Activated CD8-positive, alpha-beta memory T cell treated with anti-CD3 and anti-CD28 coated beads, Interleukin-2, amount 10 ng/mL, durations not matched to agents 7 days and 5 days (primary cell): Measurements from ENCODE around the gene PARP9. TPM values are rescaled to one million over a fixed set of nuclear protein-coding genes. Genes with fewer than 3 reads are reported as not detected.

Experiments used
- ATAC-seq: fragments of 150-1000 bp; cut with Tn5 transposase; one replicate; pipeline ENCODE4 v1.10.0; 2021; ENCODE audit warnings: moderate library complexity
- CTCF ChIA-PET: fragments of 350-600 bp; sonication (Branson Sonifier 250); formaldehyde crosslinking; loops from one replicate; lab custom pipeline; 2021; ENCODE audit warnings: antibody characterized with exemption; lab: Charles Lee
- DNase-seq: peaks from one replicate; pipeline ENCODE4 v3.0.0-alpha.2; 2020
- H3K27ac Mint-ChIP-seq: one replicate; pipeline ENCODE4 v1.8.0; 2021; ENCODE audit warnings: mild to moderate bottlenecking, mixed read lengths
- H3K27me3 Mint-ChIP-seq: one replicate; pipeline ENCODE4 v1.8.0; 2021; ENCODE audit warnings: mixed read lengths
- H3K36me3 Mint-ChIP-seq: one replicate; pipeline ENCODE4 v1.8.0; 2021; ENCODE audit warnings: mild to moderate bottlenecking, mixed read lengths
- H3K4me1 Mint-ChIP-seq: one replicate; pipeline ENCODE4 v1.8.0; 2021; ENCODE audit warnings: mixed read lengths
- H3K4me3 Mint-ChIP-seq: one replicate; pipeline ENCODE4 v1.8.0; 2021; ENCODE audit warnings: mild to moderate bottlenecking, moderate library complexity, mixed read lengths
- H3K9me3 Mint-ChIP-seq: one replicate; pipeline ENCODE4 v1.8.0; 2022; ENCODE audit warnings: low read depth, mixed read lengths
- total RNA-seq, 2 experiments: library from RNA; stranded (reverse); gene quantifications; one replicate each; pipeline ENCODE4 v1.2.3, GENCODE V29; 2021

Gene PARP9
- total RNA-seq, 2 experiments from 2014 or later, result 91.8 to 147 TPM

GRCh38 chr3:122535964-122536631 lies 28.0 kb downstream of the PARP9 start:
- CTCF ChIA-PET, result interaction anchor here (0.7 to 1.1 kb wide), 2 partner anchors 76 to 143 kb away, joined by 3 read pairs; no protein-coding TSS in a partner anchor
- peaks cover 71% of the 10 kb centered on the region for H3K4me1 Mint-ChIP-seq

GRCh38 chr3:122533931-122534334 lies 30.2 kb downstream of the PARP9 start:
- Mint-ChIP-seq H3K9me3 (no peaks in the 10 kb centered on the region), H3K4me3 (no peak overlapping the region), H3K4me1 (peaks cover 61% of the 10 kb centered on the region), H3K27ac (peak overlapping the region; percentile 71), H3K27me3 (no peaks in the 10 kb centered on the region), H3K36me3 (peaks cover 83% of the 10 kb centered on the region)
- DNase-seq (peak; percentile 82), ATAC-seq (peak; percentile 99)
- CTCF ChIA-PET, result interaction anchor here (0.6 to 1.8 kb wide), 6 partner anchors 19 to 655 kb away, joined by 3 read pairs; partner anchors contain the start of gene KPNA1

More at GRCh38 chr3:122535964-122536631, 28.0 kb downstream of the PARP9 start:
- Mint-ChIP-seq H3K27me3 (no peaks in the 10 kb centered on the region), H3K4me3 (no peak overlapping the region), H3K9me3 (no peaks in the 10 kb centered on the region), H3K27ac (no peak overlapping the region), H3K36me3 (peaks cover 84% of the 10 kb centered on the region)
- ATAC-seq (no peak), DNase-seq (no peak)

GRCh38 chr3:122533480-122533879 lies 30.6 kb downstream of the PARP9 start:
- H3K4me1 Mint-ChIP-seq, result peaks cover 57% of the 10 kb centered on the region
- ATAC-seq (peak; percentile 2), DNase-seq (no peak)
- CTCF ChIA-PET, result interaction anchor here (0.6 to 1.8 kb wide), 6 partner anchors 19 to 654 kb away, joined by 3 read pairs; partner anchors contain the start of gene KPNA1
- H3K9me3 Mint-ChIP-seq, result no peaks in the 10 kb centered on the region
- H3K27ac Mint-ChIP-seq, result no peak overlapping the region
- no peak overlapping the region for H3K4me3 Mint-ChIP-seq
- no peaks in the 10 kb centered on the region for H3K27me3 Mint-ChIP-seq
- H3K36me3 Mint-ChIP-seq, result peaks cover 81% of the 10 kb centered on the region

GRCh38 chr3:122530164-122530563 lies 33.9 kb downstream of the PARP9 start:
- H3K4me3 Mint-ChIP-seq, result no peak overlapping the region
- H3K36me3 Mint-ChIP-seq, result peaks cover 69% of the 10 kb centered on the region
- CTCF ChIA-PET, result interaction anchor here (1.0 kb wide), 2 partner anchors 14 to 107 kb away, joined by 3 to 4 read pairs; no protein-coding TSS in a partner anchor
- no peak for ATAC-seq
- H3K27ac Mint-ChIP-seq, result no peak overlapping the region
- no peak for DNase-seq
- H3K4me1 Mint-ChIP-seq, result peaks cover 28% of the 10 kb centered on the region
- H3K9me3 Mint-ChIP-seq, result no peaks in the 10 kb centered on the region
- H3K27me3 Mint-ChIP-seq, result no peaks in the 10 kb centered on the region

GRCh38 chr3:122523317-122523716 lies 40.8 kb downstream of the PARP9 start:
- ATAC-seq, result no peak
- no peaks in the 10 kb centered on the region for H3K9me3 Mint-ChIP-seq
- DNase-seq, result no peak
- H3K4me3 Mint-ChIP-seq, result no peak overlapping the region
- no peak overlapping the region for H3K27ac Mint-ChIP-seq
- peaks cover 2% of the 10 kb centered on the region for H3K27me3 Mint-ChIP-seq
- H3K4me1 Mint-ChIP-seq, result peaks cover 1% of the 10 kb centered on the region
- CTCF ChIA-PET, result no interaction called here
- H3K36me3 Mint-ChIP-seq, result peaks cover 20% of the 10 kb centered on the region

GRCh38 chr3:122520861-122521260 lies 43.2 kb downstream of the PARP9 start:
- H3K27me3 Mint-ChIP-seq, result peaks cover 2% of the 10 kb centered on the region
- no peak overlapping the region for H3K4me3 Mint-ChIP-seq
- CTCF ChIA-PET, result no interaction called here
- DNase-seq, result no peak
- H3K9me3 Mint-ChIP-seq, result no peaks in the 10 kb centered on the region
- peaks cover 2% of the 10 kb centered on the region for H3K4me1 Mint-ChIP-seq
- H3K27ac Mint-ChIP-seq, result no peak overlapping the region
- no peak for ATAC-seq
- H3K36me3 Mint-ChIP-seq, result peaks cover 5% of the 10 kb centered on the region

- no peak overlapping the region for H3K27ac Mint-ChIP-seq
- peaks cover 2% of the 10 kb centered on the region for H3K27me3 Mint-ChIP-seq
- H3K36me3 Mint-ChIP-seq, result peaks cover 5% of the 10 kb centered on the region
- CTCF ChIA-PET, result no interaction called here
- ATAC-seq (no peak), DNase-seq (no peak)
- H3K4me1 Mint-ChIP-seq, result peaks cover 9% of the 10 kb centered on the region
- H3K9me3 Mint-ChIP-seq, result no peaks in the 10 kb centered on the region
- no peak overlapping the region for H3K4me3 Mint-ChIP-seq
These were observed 44.4 kb downstream of the PARP9 start for GRCh38 chr3:122519693-122520092.

GRCh38 chr3:122516846-122517360 lies 47.2 kb downstream of the PARP9 start:
- no peak for DNase-seq
- CTCF ChIA-PET, result interaction anchor here (0.6 to 1.4 kb wide), 2 partner anchors 124 to 162 kb away, joined by 3 to 4 read pairs; no protein-coding TSS in a partner anchor
- peaks cover 2% of the 10 kb centered on the region for H3K27me3 Mint-ChIP-seq

GRCh38 chr3:122515870-122516269 lies 48.2 kb downstream of the PARP9 start:
- Mint-ChIP-seq H3K36me3 (peaks cover 5% of the 10 kb centered on the region), H3K4me1 (peaks cover 29% of the 10 kb centered on the region), H3K27ac (no peak overlapping the region), H3K27me3 (peaks cover 2% of the 10 kb centered on the region), H3K4me3 (peak overlapping the region; percentile 16), H3K9me3 (no peaks in the 10 kb centered on the region)
- CTCF ChIA-PET, result interaction anchor here (0.8 to 1.4 kb wide), 3 partner anchors 14 to 132 kb away, joined by 3 to 4 read pairs (median 3); partner anchors contain the start of gene FAM162A
- ATAC-seq, result no peak
- no peak for DNase-seq

More at GRCh38 chr3:122516846-122517360, 47.2 kb downstream of the PARP9 start:
- no peaks in the 10 kb centered on the region for H3K9me3 Mint-ChIP-seq
- peaks cover 20% of the 10 kb centered on the region for H3K4me1 Mint-ChIP-seq
- ATAC-seq, result no peak
- H3K4me3 Mint-ChIP-seq, result no peak overlapping the region
- peaks cover 3% of the 10 kb centered on the region for H3K36me3 Mint-ChIP-seq
- no peak overlapping the region for H3K27ac Mint-ChIP-seq

- Mint-ChIP-seq H3K27ac (peak overlapping the region; percentile 75), H3K27me3 (peaks cover 2% of the 10 kb centered on the region), H3K4me1 (peaks cover 30% of the 10 kb centered on the region), H3K4me3 (peak overlapping the region; percentile 79), H3K9me3 (no peaks in the 10 kb centered on the region), H3K36me3 (peaks cover 4% of the 10 kb centered on the region)
- CTCF ChIA-PET, result interaction anchor here (0.7 to 1.6 kb wide), 7 partner anchors 14 to 166 kb away, joined by 3 to 6 read pairs (median 3); partner anchors contain the start of genes FAM162A, PARP14 and WDR5B
- DNase-seq, result no peak
- no peak for ATAC-seq
These were observed 49.1 kb downstream of the PARP9 start for GRCh38 chr3:122515020-122515468.

- Mint-ChIP-seq H3K4me3 (peak within 1 kb of the TSS; percentile 79), H3K27ac (peak within 1 kb of the TSS; percentile 75), H3K27me3 (peaks cover 2% of the 10 kb centered on the region), H3K4me1 (peaks cover 30% of the 10 kb centered on the region), H3K36me3 (peaks cover 9% of the 10 kb centered on the region), H3K9me3 (no peaks in the 10 kb centered on the region)
- ATAC-seq, result peak; percentile 96
- peak; percentile 91 for DNase-seq
- CTCF ChIA-PET, result interaction anchor here (0.7 to 1.6 kb wide), 8 partner anchors 13 to 166 kb away, joined by 3 to 6 read pairs (median 4); partner anchors contain the start of genes FAM162A, PARP14 and WDR5B
These were observed 49.7 kb downstream of the PARP9 start, which contains the start of gene KPNA1 for GRCh38 chr3:122514123-122515019. Gene KPNA1 (minus strand): TSS chr3:122514939. CDS start chr3:122496565, 18,374 bp downstream.

- CTCF ChIA-PET, result interaction anchor here (0.8 to 1.6 kb wide), 3 partner anchors 10 to 97 kb away, joined by 3 to 6 read pairs (median 4); partner anchors contain the start of gene WDR5B
- H3K9me3 Mint-ChIP-seq, result no peaks in the 10 kb centered on the region
- ATAC-seq (no peak), DNase-seq (no peak)
- H3K4me1 Mint-ChIP-seq, result peaks cover 32% of the 10 kb centered on the region
- peak overlapping the region; percentile 45 for H3K27ac Mint-ChIP-seq
- peaks cover 9% of the 10 kb centered on the region for H3K36me3 Mint-ChIP-seq
- H3K27me3 Mint-ChIP-seq, result no peaks in the 10 kb centered on the region
- H3K4me3 Mint-ChIP-seq, result peak overlapping the region; percentile 79
These were observed 50.5 kb downstream of the PARP9 start for GRCh38 chr3:122513386-122514122.
